G401.6 (cell line): ENCODE measurements around the gene WWOX.

Source experiments
- FAIRE-seq: peaks from 2 replicates; lab custom pipeline; 2012; peaks lifted over from hg19 to GRCh38; lab: Jason Lieb, UNC

Gene WWOX

GRCh38 chr16:78813661-78814311, 714.3 kb downstream of the WWOX start:
- no peak for FAIRE-seq

GRCh38 chr16:78815713-78816112, 716.3 kb downstream of the WWOX start:
- FAIRE-seq, result no peak

- no peak for FAIRE-seq
Measured at GRCh38 chr16:78816499-78817195, 717.2 kb downstream of the WWOX start.

- no peak for FAIRE-seq
Measured at GRCh38 chr16:78817200-78817739, 717.8 kb downstream of the WWOX start.

- no peak for FAIRE-seq
Measured at GRCh38 chr16:78821335-78821734, 721.9 kb downstream of the WWOX start.

GRCh38 chr16:78822509-78822908, 723.1 kb downstream of the WWOX start:
- no peak for FAIRE-seq

- no peak for FAIRE-seq
Measured at GRCh38 chr16:78823027-78823426, 723.6 kb downstream of the WWOX start.

- FAIRE-seq, result no peak
Measured at GRCh38 chr16:78829280-78829679, 729.8 kb downstream of the WWOX start.

GRCh38 chr16:78830599-78830998, 731.1 kb downstream of the WWOX start:
- no peak for FAIRE-seq

- no peak for FAIRE-seq
Measured at GRCh38 chr16:78832100-78832499, 732.6 kb downstream of the WWOX start.

GRCh38 chr16:78836802-78837491, 737.5 kb downstream of the WWOX start:
- no peak for FAIRE-seq

GRCh38 chr16:78837706-78838105, 738.3 kb downstream of the WWOX start:
- no peak for FAIRE-seq

GRCh38 chr16:78838276-78838675, 738.8 kb downstream of the WWOX start:
- FAIRE-seq, result no peak

GRCh38 chr16:78842950-78843349, 743.5 kb downstream of the WWOX start:
- FAIRE-seq, result no peak

GRCh38 chr16:78843978-78844377, 744.5 kb downstream of the WWOX start:
- no peak for FAIRE-seq

- FAIRE-seq, result no peak
Measured at GRCh38 chr16:78844682-78845081, 745.2 kb downstream of the WWOX start.

- no peak for FAIRE-seq
Measured at GRCh38 chr16:78851266-78851665, 751.8 kb downstream of the WWOX start.

GRCh38 chr16:78852081-78852635, 752.7 kb downstream of the WWOX start:
- FAIRE-seq, result no peak

GRCh38 chr16:78862022-78862421, 762.6 kb downstream of the WWOX start:
- FAIRE-seq, result no peak

- no peak for FAIRE-seq
Measured at GRCh38 chr16:78866521-78866920, 767.1 kb downstream of the WWOX start.

GRCh38 chr16:78869492-78869891, 770.0 kb downstream of the WWOX start:
- no peak for FAIRE-seq

GRCh38 chr16:78871241-78871640, 771.8 kb downstream of the WWOX start:
- FAIRE-seq, result no peak

GRCh38 chr16:78876671-78877070, 777.2 kb downstream of the WWOX start:
- no peak for FAIRE-seq
